BLaER1 (cell line): ENCODE data around the gene TAS2R3.
"Not testable (repeated sequence)": the region's sequence is repeated elsewhere in the genome, so short reads cannot be mapped to it uniquely, and the experiment has no call there.

ENCODE experiments used
- H3K27ac ChIP-seq: shearing (Covaris generic); formaldehyde crosslinking; 2 replicates; pipeline ENCODE4 v1.8.1; 2022
- H3K27me3 ChIP-seq: shearing (Covaris generic); formaldehyde crosslinking; 2 replicates; pipeline ENCODE4 v1.8.1; 2022
- H3K36me3 ChIP-seq: shearing (Covaris generic); formaldehyde crosslinking; 2 replicates; pipeline ENCODE4 v1.8.1; 2022
- H3K4me1 ChIP-seq: shearing (Covaris generic); formaldehyde crosslinking; 2 replicates; pipeline ENCODE4 v1.8.1; 2022
- H3K4me2 ChIP-seq: shearing (Covaris generic); formaldehyde crosslinking; 2 replicates; pipeline ENCODE4 v1.8.1; 2022
- H3K4me3 ChIP-seq: shearing (Covaris generic); formaldehyde crosslinking; 2 replicates; pipeline ENCODE4 v1.8.1; 2022
- H3K9ac ChIP-seq: shearing (Covaris generic); formaldehyde crosslinking; 2 replicates; pipeline ENCODE4 v1.8.1; 2022
- H3K9me3 ChIP-seq: shearing (Covaris generic); formaldehyde crosslinking; 2 replicates; pipeline ENCODE4 v1.8.1; 2022
- H4K20me1 ChIP-seq: shearing (Covaris generic); formaldehyde crosslinking; 2 replicates; pipeline ENCODE4 v1.8.1; 2022
- Cebpa-rat ChIP-seq: shearing (Covaris generic); IDR thresholded peaks from 2 replicates; pipeline ENCODE4 v1.8.1; 2022

TAS2R3 gene

GRCh38 chr7:141737836-141738591 lies 25.9 kb upstream of the TAS2R3 start, which contains the start of gene SSBP1:
Gene SSBP1 (plus strand): TSS chr7:141738358. CDS start chr7:141739167, 809 bp downstream.
- no peak for TF ChIP-seq Cebpa-rat

GRCh38 chr7:141738592-141739013 lies 25.3 kb upstream of the TAS2R3 start:
- peak overlapping the region; percentile 82 for H3K4me2 ChIP-seq
- H3K9ac ChIP-seq: peak overlapping the region; percentile 85
- H3K27me3 ChIP-seq: no peaks in the 10 kb centered on the region
- no peak for TF ChIP-seq Cebpa-rat
- no peaks in the 10 kb centered on the region for H3K9me3 ChIP-seq
- peak overlapping the region; percentile 80 for H3K4me3 ChIP-seq
- H3K36me3 ChIP-seq: peaks cover 40% of the 10 kb centered on the region
- peaks cover 34% of the 10 kb centered on the region for H3K4me1 ChIP-seq
- H4K20me1 ChIP-seq: peaks cover 35% of the 10 kb centered on the region
- peak overlapping the region; percentile 86 for H3K27ac ChIP-seq

More at GRCh38 chr7:141737836-141738591, 25.9 kb upstream of the TAS2R3 start, which contains the start of gene SSBP1:
- H3K4me2 ChIP-seq: peak within 1 kb of the TSS; percentile 87
- peaks cover 30% of the 10 kb centered on the region for H4K20me1 ChIP-seq
- peak within 1 kb of the TSS; percentile 80 for H3K4me3 ChIP-seq
- peak within 1 kb of the TSS; percentile 88 for H3K9ac ChIP-seq
- no peaks in the 10 kb centered on the region for H3K27me3 ChIP-seq
- H3K4me1 ChIP-seq: peaks cover 34% of the 10 kb centered on the region
- no peaks in the 10 kb centered on the region for H3K9me3 ChIP-seq
- H3K27ac ChIP-seq: peak within 1 kb of the TSS; percentile 86
- H3K36me3 ChIP-seq: peaks cover 34% of the 10 kb centered on the region

- Histone ChIP-seq H4K20me1 (peaks cover 42% of the 10 kb centered on the region), H3K9ac (peak overlapping the region; percentile 85), H3K4me3 (peak overlapping the region; percentile 80), H3K27ac (no peak overlapping the region; the same call in 1 of the 2 replicates), H3K9me3 (no peaks in the 10 kb centered on the region), H3K4me1 (peaks cover 34% of the 10 kb centered on the region), H3K4me2 (peak overlapping the region; percentile 82), H3K36me3 (peaks cover 47% of the 10 kb centered on the region), H3K27me3 (no peaks in the 10 kb centered on the region)
- TF ChIP-seq Cebpa-rat: no peak
These were observed 24.6 kb upstream of the TAS2R3 start for GRCh38 chr7:141739250-141739649.

GRCh38 chr7:141742229-141742628 lies 21.7 kb upstream of the TAS2R3 start:
- Histone ChIP-seq H3K27me3 (no peaks in the 10 kb centered on the region), H3K36me3 (peaks cover 74% of the 10 kb centered on the region), H3K27ac (no peak overlapping the region), H3K4me1 (peaks cover 27% of the 10 kb centered on the region), H4K20me1 (peaks cover 49% of the 10 kb centered on the region), H3K9me3 (no peaks in the 10 kb centered on the region), H3K4me3 (no peak overlapping the region), H3K4me2 (no peak overlapping the region), H3K9ac (no peak overlapping the region)
- TF ChIP-seq Cebpa-rat: no peak

GRCh38 chr7:141744131-141744530 lies 19.8 kb upstream of the TAS2R3 start:
- no peak overlapping the region for H3K4me2 ChIP-seq
- H4K20me1 ChIP-seq: peaks cover 49% of the 10 kb centered on the region
- H3K4me3 ChIP-seq: no peak overlapping the region
- no peak overlapping the region for H3K27ac ChIP-seq
- no peak overlapping the region for H3K9ac ChIP-seq
- H3K27me3 ChIP-seq: no peaks in the 10 kb centered on the region
- H3K4me1 ChIP-seq: peaks cover 21% of the 10 kb centered on the region
- TF ChIP-seq Cebpa-rat: no peak
- H3K9me3 ChIP-seq: peaks cover 1% of the 10 kb centered on the region
- H3K36me3 ChIP-seq: peaks cover 93% of the 10 kb centered on the region

DNA sequence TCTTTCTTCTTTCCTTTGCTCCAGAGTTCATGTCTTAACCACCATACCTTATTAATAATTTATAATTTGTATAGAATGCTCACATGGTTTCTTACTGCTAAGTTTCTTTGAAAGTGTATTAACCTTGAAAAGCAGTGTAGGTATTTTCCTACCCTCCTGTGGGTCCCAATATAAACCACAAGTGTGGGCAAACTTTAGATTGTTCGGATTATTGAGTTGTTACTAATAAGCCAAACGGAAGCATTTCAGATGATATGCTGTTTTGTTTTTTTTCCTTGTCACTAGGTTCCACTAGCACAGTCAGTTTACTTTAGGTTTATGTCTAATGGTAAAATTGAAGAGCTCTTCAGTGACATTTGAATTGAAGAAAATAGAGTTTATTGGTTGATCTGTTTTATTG lies 15.5 kb upstream of the TAS2R3 start:
- H3K4me3 ChIP-seq: no peak overlapping the region
- H3K9me3 ChIP-seq: peaks cover 40% of the 10 kb centered on the region
- H3K36me3 ChIP-seq: peaks cover 97% of the 10 kb centered on the region
- H3K4me2 ChIP-seq: no peak overlapping the region
- H4K20me1 ChIP-seq: 0 out of 2 replicates have a peak, but pooled peaks cover 16% of the 10 kb centered on the region
- no peak overlapping the region for H3K27ac ChIP-seq
- H3K27me3 ChIP-seq: no peaks in the 10 kb centered on the region
- TF ChIP-seq Cebpa-rat: no peak
- H3K9ac ChIP-seq: no peak overlapping the region
- no peaks in the 10 kb centered on the region for H3K4me1 ChIP-seq

- Histone ChIP-seq H3K9me3 (peaks cover 40% of the 10 kb centered on the region), H3K4me3 (peak overlapping the region; percentile 36), H3K36me3 (peaks cover 98% of the 10 kb centered on the region)
- H3K9ac ChIP-seq, H3K4me1 ChIP-seq, H4K20me1 ChIP-seq, H3K27me3 ChIP-seq, H3K27ac ChIP-seq, H3K4me2 ChIP-seq: not testable (repeated sequence)
These were observed 12.0 kb upstream of the TAS2R3 start for GRCh38 chr7:141751904-141752303.

GRCh38 chr7:141752634-141753033 lies 11.3 kb upstream of the TAS2R3 start:
- Histone ChIP-seq H3K27ac (no peak overlapping the region), H3K36me3 (peaks cover 100% of the 10 kb centered on the region)
- TF ChIP-seq Cebpa-rat: no peak

DNA sequence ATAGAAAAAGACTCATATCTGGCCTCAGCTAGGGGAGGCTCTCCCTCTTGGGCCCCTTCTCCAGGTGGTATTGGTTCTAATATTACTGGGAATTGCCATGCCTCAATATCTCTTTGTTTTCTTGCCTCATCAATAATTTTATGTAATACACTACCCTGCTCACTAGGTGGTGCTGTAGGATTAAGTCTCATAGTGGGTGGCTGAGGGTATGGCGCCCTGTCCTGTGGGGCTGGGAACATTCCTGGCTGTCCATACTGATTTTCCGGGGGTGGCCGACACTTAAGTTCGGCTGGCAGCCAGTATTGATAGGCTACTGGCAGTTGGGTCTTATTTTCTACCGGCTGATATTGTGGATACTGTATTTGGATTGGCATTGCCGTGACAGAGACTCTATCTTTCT lies 9.0 kb upstream of the TAS2R3 start:
- no peak for TF ChIP-seq Cebpa-rat
- H3K9ac ChIP-seq: no peak overlapping the region
- H3K4me1 ChIP-seq: no peaks in the 10 kb centered on the region
- H3K27ac ChIP-seq: no peak overlapping the region
- H3K9me3 ChIP-seq: peaks cover 31% of the 10 kb centered on the region
- no peak overlapping the region for H3K4me2 ChIP-seq
- H3K4me3 ChIP-seq: no peak overlapping the region
- peaks cover 95% of the 10 kb centered on the region for H3K36me3 ChIP-seq
- H4K20me1 ChIP-seq: 0 out of 2 replicates have a peak, but pooled peaks cover 4% of the 10 kb centered on the region
- H3K27me3 ChIP-seq: no peaks in the 10 kb centered on the region

More at GRCh38 chr7:141752634-141753033, 11.3 kb upstream of the TAS2R3 start:
- H3K4me3 ChIP-seq: no peak overlapping the region
- H3K9ac ChIP-seq: no peak overlapping the region
- H3K4me2 ChIP-seq: no peak overlapping the region
- no peaks in the 10 kb centered on the region for H3K4me1 ChIP-seq
- peaks cover 40% of the 10 kb centered on the region for H3K9me3 ChIP-seq
- no peaks in the 10 kb centered on the region for H3K27me3 ChIP-seq
- 0 out of 2 replicates have a peak, but pooled peaks cover 4% of the 10 kb centered on the region for H4K20me1 ChIP-seq

DNA sequence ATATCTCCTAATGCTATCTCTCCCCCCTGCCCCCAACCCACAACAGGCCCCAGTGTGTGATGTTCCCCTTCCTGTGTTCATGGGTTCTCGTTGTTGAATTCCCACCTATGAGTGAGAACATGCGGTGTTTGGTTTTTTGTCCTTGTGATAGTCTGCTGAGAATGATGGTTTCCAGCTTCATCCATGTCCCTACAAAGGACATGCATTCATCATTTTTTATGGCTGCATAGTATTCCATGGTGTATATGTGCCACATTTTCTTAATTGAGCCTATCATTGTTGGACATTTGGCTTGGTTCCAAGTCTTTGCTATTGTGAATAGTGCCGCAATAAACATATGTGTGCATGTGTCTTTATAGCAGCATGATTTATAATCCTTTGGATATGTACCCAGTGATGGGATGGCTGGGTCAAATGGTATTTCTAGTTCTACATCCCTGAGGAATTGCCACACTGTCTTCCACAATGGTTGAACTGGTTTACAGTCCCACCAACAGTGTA lies 6.2 kb downstream of the TAS2R3 start:
- H3K9me3 ChIP-seq, H3K4me1 ChIP-seq, H3K4me3 ChIP-seq, H3K27ac ChIP-seq, H4K20me1 ChIP-seq, H3K4me2 ChIP-seq, H3K9ac ChIP-seq, H3K27me3 ChIP-seq: not testable (repeated sequence)
- peaks cover 18% of the 10 kb centered on the region; the same call in 1 of the 2 replicates for H3K36me3 ChIP-seq
